Glomerular endothelial cell (primary cell): ENCODE data around the gene DENND1A. TPM values are rescaled to one million over a fixed set of nuclear protein-coding genes. Genes with fewer than 3 reads are reported as not detected.
"Not testable (repeated sequence)": the region's sequence is repeated elsewhere in the genome, so short reads cannot be mapped to it uniquely, and the experiment has no call there.

Experiments
- DNase-seq: peaks from one replicate; pipeline ENCODE4 v3.0.0-alpha.2; 2011; ENCODE audit warnings: low read depth, low spot score; ENCODE audit errors: extremely low read depth
- total RNA-seq: library from RNA; depleted of rRNA; stranded (reverse); fragments of >200 nt; gene quantifications from 2 replicates; pipeline ENCODE4 v1.2.3, GENCODE V29; 2015

Gene DENND1A
- total RNA-seq, 1 donor from 2014 or later = 18.1 TPM

- DNase-seq = no peak
These were observed 590.0 kb downstream of the DENND1A start for GRCh38 chr9:123339666-123340510.

- no peak for DNase-seq
These were observed 590.9 kb downstream of the DENND1A start for GRCh38 chr9:123338710-123339665.

GRCh38 chr9:123337971-123338370, 592.0 kb downstream of the DENND1A start:
- DNase-seq = no peak

- no peak for DNase-seq
These were observed 593.0 kb downstream of the DENND1A start for GRCh38 chr9:123336959-123337358.

GRCh38 chr9:123336449-123336848, 593.5 kb downstream of the DENND1A start:
- no peak for DNase-seq

GRCh38 chr9:123335986-123336329, 594.0 kb downstream of the DENND1A start:
- DNase-seq = no peak

GRCh38 chr9:123335193-123335985, 594.5 kb downstream of the DENND1A start:
- DNase-seq = no peak

- DNase-seq = no peak
These were observed 595.3 kb downstream of the DENND1A start for GRCh38 chr9:123334639-123335038.

- not testable (repeated sequence) for DNase-seq
These were observed 596.8 kb downstream of the DENND1A start for GRCh38 chr9:123333058-123333669.

- DNase-seq = no peak
These were observed 598.4 kb downstream of the DENND1A start for GRCh38 chr9:123331346-123332060.

Other genes starting within 250 kb of the DENND1A start
- not detected in 2 replicates for gene LHX2, start 81.6 kb upstream of the DENND1A start, total RNA-seq